ENCODE data around the gene ZNF496. TPM values are rescaled to one million over a fixed set of nuclear protein-coding genes. Genes with fewer than 3 reads are reported as not detected.

The ZNF496 gene
- total RNA-seq, 1 donor from 2014 or later, result 21.2 TPM

GRCh38 chr1:247337961-247338360, 6.3 kb upstream of the ZNF496 start:
- no peak overlapping the region for H3K27ac Mint-ChIP-seq
- ATAC-seq (ENCODE audit: low read depth), result no peak

GRCh38 chr1:247337250-247337746, 5.6 kb upstream of the ZNF496 start:
- no peak for ATAC-seq (ENCODE audit: low read depth)

More at GRCh38 chr1:247337961-247338360, 6.3 kb upstream of the ZNF496 start:
- H3K27me3 Mint-ChIP-seq, result no peaks in the 10 kb centered on the region
- CTCF ChIA-PET, result no interaction called here
- no peak for TF ChIP-seq CTCF (IDR thresholded peaks at IDR 0.05)
- no peak for DNase-seq
- intact Hi-C loops (cut with micrococcal nuclease), result no loop called here
- no peaks in the 10 kb centered on the region for H3K36me3 Mint-ChIP-seq (ENCODE audit: low read depth)
- POLR2A ChIA-PET, result no interaction called here
- H3K4me3 Mint-ChIP-seq, result no peak overlapping the region
- no peaks in the 10 kb centered on the region for H3K9me3 Mint-ChIP-seq
- peaks cover 3% of the 10 kb centered on the region for H3K4me1 Mint-ChIP-seq

GRCh38 chr1:247336390-247336789, 4.7 kb upstream of the ZNF496 start:
- no peak for ATAC-seq (ENCODE audit: low read depth)
- no peaks in the 10 kb centered on the region for H3K27me3 Mint-ChIP-seq
- ChIA-PET CTCF (no interaction called here), POLR2A (no interaction called here)
- intact Hi-C loops (cut with micrococcal nuclease), result no loop called here
- H3K27ac Mint-ChIP-seq, result no peak overlapping the region
- no peak overlapping the region for H3K4me3 Mint-ChIP-seq
- peaks cover 11% of the 10 kb centered on the region for H3K4me1 Mint-ChIP-seq
- no peaks in the 10 kb centered on the region for H3K36me3 Mint-ChIP-seq (ENCODE audit: low read depth)
- DNase-seq, result no peak
- no peak for TF ChIP-seq CTCF (IDR thresholded peaks at IDR 0.05)
- no peaks in the 10 kb centered on the region for H3K9me3 Mint-ChIP-seq

More at GRCh38 chr1:247337250-247337746, 5.6 kb upstream of the ZNF496 start:
- Mint-ChIP-seq H3K27me3 (no peaks in the 10 kb centered on the region), H3K27ac (no peak overlapping the region), H3K36me3 (ENCODE audit: low read depth) (no peaks in the 10 kb centered on the region), H3K4me3 (no peak overlapping the region), H3K9me3 (no peaks in the 10 kb centered on the region), H3K4me1 (peaks cover 10% of the 10 kb centered on the region)
- ChIA-PET POLR2A (no interaction called here), CTCF (no interaction called here)
- intact Hi-C loops (cut with micrococcal nuclease), result no loop called here
- no peak for DNase-seq
- TF ChIP-seq CTCF (IDR thresholded peaks at IDR 0.05), result no peak

- ATAC-seq (ENCODE audit: low read depth), result no peak
- no peak for TF ChIP-seq CTCF (IDR thresholded peaks at IDR 0.05)
- DNase-seq, result no peak
- Mint-ChIP-seq H3K27ac (no peak overlapping the region), H3K36me3 (ENCODE audit: low read depth) (no peaks in the 10 kb centered on the region), H3K4me1 (peaks cover 11% of the 10 kb centered on the region), H3K4me3 (no peak overlapping the region), H3K27me3 (no peaks in the 10 kb centered on the region), H3K9me3 (no peaks in the 10 kb centered on the region)
- ChIA-PET CTCF (no interaction called here), POLR2A (no interaction called here)
- intact Hi-C loops (cut with micrococcal nuclease), result no loop called here
Observed at GRCh38 chr1:247335882-247336281, 4.2 kb upstream of the ZNF496 start.

DNA sequence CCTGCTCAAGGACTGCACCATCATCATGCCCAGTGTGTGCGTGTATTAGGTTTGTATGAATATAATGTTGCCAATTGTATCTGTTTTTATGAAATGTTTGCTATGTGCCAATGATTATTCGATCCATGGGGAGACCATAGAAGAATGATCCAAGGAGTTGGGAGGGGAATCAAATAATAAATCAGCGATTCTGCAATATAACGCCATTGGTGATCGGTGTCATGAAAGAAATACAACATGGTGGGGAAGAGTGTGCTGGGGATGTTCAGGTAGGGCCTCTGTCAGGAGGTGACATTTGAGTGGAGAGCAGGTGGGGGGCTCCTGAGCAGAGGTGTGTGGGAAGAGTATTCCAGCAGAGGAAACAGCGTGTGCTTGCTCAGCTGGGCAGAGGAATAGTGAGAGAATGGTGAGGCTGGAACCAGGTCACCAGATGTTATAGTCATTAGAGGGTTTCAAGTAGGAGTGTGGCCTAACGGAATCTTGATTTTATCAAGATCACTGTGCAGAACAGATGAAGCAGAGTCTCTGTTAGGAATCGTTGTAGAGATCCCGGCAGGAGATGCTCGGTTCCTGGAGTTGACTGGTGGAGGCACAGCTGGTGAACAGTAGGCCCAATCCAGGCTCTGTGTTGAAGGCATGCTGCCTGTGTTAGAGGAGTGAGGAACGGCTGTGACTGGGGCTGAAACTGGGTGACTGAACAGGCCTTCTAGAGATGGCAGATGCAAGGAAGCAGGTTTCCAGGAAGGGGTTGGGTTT, 2.9 kb upstream of the ZNF496 start:
- ATAC-seq (ENCODE audit: low read depth) (no peak), DNase-seq (no peak)
- Mint-ChIP-seq H3K27ac (no peak overlapping the region), H3K36me3 (ENCODE audit: low read depth) (no peaks in the 10 kb centered on the region), H3K4me1 (peaks cover 20% of the 10 kb centered on the region), H3K9me3 (no peaks in the 10 kb centered on the region), H3K27me3 (no peaks in the 10 kb centered on the region), H3K4me3 (no peak overlapping the region)
- CTCF ChIA-PET, result no interaction called here
- POLR2A ChIA-PET, result no interaction called here
- intact Hi-C loops (cut with micrococcal nuclease), result loop anchor here (5.0 kb wide), 2 partner anchors 38 to 402 kb away; partner anchors contain the start of gene AHCTF1
- TF ChIP-seq CTCF (IDR thresholded peaks at IDR 0.05), result no peak

Measured in activated B cell treated with CpG ODN at 0.5 μM for 24 hours (primary cell).